Epithelial cell of esophagus (primary cell): ENCODE data around the gene SLC4A5.

Source experiments
- DNase-seq: peaks from one replicate; pipeline ENCODE4 v3.0.0; 2010; ENCODE audit warnings: low read depth
- H3K4me3 ChIP-seq: 2 replicates; pipeline ENCODE4 v1.5.1; 2011; ENCODE audit warnings: mild to moderate bottlenecking, low read length, control low read depth
- TF ChIP-seq, protein P1 (sequence below): IDR thresholded peaks from 2 replicates; pipeline ENCODE4 v1.5.1; 2011; ENCODE audit warnings: low read depth, mild to moderate bottlenecking, low read length, control low read depth, inconsistent platforms; ENCODE audit not compliant: insufficient read depth; ENCODE audit errors: missing control alignments

SLC4A5 gene

GRCh38 chr2:74385396-74385795 is 42.2 kb upstream of the SLC4A5 start:
- no peak for DNase-seq
- TF ChIP-seq, protein P1, sequence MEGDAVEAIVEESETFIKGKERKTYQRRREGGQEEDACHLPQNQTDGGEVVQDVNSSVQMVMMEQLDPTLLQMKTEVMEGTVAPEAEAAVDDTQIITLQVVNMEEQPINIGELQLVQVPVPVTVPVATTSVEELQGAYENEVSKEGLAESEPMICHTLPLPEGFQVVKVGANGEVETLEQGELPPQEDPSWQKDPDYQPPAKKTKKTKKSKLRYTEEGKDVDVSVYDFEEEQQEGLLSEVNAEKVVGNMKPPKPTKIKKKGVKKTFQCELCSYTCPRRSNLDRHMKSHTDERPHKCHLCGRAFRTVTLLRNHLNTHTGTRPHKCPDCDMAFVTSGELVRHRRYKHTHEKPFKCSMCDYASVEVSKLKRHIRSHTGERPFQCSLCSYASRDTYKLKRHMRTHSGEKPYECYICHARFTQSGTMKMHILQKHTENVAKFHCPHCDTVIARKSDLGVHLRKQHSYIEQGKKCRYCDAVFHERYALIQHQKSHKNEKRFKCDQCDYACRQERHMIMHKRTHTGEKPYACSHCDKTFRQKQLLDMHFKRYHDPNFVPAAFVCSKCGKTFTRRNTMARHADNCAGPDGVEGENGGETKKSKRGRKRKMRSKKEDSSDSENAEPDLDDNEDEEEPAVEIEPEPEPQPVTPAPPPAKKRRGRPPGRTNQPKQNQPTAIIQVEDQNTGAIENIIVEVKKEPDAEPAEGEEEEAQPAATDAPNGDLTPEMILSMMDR = no peak
- H3K4me3 ChIP-seq = no peak overlapping the region

GRCh38 chr2:74384051-74384450 is 40.8 kb upstream of the SLC4A5 start:
- no peak overlapping the region for H3K4me3 ChIP-seq
- no peak for DNase-seq
- TF ChIP-seq, protein P1 = no peak

DNA sequence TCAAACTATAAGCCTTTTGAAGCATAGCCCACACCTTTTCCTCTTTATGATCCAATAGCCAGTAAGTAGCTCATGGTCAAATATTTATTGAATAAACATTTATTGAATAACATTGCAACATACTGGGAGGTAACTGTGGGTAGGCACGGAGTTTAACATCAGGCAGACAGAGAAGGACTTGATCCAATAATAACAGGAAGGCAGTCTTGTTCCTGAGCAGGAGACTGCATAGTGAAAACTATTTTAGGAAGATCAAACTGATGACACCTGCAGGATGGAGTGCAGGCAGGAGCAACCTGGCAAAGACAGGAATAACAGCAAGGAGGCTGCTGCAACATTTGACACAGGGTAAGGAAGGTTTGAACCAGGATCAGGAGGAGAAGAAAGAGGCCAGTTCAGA is 40.0 kb upstream of the SLC4A5 start:
- H3K4me3 ChIP-seq = no peak overlapping the region
- TF ChIP-seq, protein P1 = no peak
- no peak for DNase-seq

GRCh38 chr2:74381751-74382150 is 38.5 kb upstream of the SLC4A5 start:
- TF ChIP-seq, protein P1 = no peak
- no peak for DNase-seq
- no peak overlapping the region for H3K4me3 ChIP-seq

DNA sequence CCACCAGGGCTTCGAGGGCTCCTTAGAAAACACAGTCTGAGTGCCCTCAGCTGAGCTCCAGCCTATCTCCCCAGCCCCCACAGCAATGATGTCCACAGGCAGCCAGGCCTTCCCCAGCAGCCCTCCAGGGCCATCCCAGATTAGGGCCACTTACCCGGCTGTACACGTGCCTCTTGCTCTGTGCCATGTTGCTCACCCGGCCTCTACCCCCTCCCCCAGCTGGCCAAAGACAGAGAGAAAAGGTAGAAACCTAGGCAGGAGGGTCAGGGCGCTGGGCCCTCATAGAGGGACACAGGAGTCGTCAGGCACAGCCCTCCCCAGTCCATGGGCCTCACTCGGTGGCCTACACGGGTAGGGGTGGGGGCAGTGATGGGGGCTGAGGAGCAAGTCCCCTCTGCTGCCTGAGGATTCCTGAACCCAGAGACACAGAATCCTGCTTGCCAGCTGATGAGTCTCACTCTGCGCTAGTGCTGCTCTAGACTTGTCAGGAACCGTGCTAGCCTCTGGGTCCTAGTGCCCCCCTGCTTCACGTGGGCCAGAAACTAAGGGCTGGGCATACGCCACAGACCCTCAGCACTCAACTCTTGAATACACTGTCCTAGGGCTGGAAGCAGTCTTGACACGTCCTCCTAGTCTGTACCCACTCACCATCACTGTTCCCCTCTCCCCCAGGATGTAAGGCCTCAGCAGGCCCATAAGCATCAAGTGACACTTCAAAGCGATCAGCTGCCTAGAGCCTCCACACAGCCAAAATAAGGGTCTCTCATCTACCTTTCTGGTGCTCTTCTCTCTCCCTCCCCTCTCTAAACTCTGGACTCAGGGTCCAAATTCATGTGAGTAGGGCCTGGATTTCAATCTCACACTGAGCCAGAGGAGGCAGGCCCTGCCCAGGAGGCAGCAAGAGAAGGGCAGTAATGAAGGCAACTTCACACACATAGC is 36.9 kb upstream of the SLC4A5 start, which contains the start of gene DCTN1:
Gene DCTN1 (minus strand): TSS at position 461 of the 939 bp plus-strand sequence. CDS start 274 bp downstream, at position 187.
- TF ChIP-seq, protein P1 = no peak
- peak within 1 kb of the TSS; percentile 43 for H3K4me3 ChIP-seq
- DNase-seq = peak; percentile 76

DNA sequence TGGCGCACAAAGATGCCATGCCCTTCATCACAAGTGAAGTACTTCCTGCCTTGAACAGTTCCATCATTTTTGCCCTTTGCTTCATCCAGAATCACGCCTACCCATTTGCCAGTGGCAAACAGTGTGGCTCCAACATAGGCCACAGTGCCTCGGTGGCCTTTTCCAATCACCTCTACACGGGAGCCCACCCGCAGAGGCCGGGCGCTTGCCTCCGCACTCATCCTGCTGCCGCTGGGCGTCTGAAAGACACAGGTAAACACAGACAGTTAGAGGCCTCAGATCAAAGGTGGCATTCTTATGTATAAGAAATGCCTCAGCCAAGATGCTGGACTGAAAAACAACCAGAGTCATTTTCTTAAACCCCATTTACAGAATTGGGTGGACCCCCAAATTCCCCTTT is 34.8 kb upstream of the SLC4A5 start:
- no peak overlapping the region for H3K4me3 ChIP-seq
- TF ChIP-seq, protein P1 = no peak
- no peak for DNase-seq
